Measurements from ENCODE around the gene CRYZL1. TPM values are rescaled to one million over a fixed set of nuclear protein-coding genes. Genes with fewer than 3 reads are reported as not detected.

Gene CRYZL1
- total RNA-seq, 2 experiments from 2014 or later = 28.6 to 30.5 TPM

DNA sequence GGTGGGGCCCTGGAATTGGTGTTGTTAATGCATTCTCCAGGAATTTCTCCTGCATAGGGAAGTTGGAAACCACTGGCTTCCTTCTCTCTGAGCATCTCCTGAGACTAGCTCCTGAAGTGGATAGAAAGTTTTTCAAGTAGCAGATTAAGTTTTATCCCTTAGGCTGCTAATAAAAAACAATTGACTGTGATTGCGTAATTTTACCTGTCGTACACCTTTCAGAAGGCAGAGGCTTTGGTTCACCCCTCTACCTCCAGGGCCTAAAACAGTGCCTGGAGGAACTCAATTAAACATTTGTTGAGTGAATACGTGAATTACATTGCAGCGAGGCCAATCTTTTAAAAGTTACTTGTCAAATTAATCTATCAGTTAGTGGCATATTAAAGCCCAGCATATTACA is 4.2 kb upstream of the CRYZL1 start:
- no peaks in the 10 kb centered on the region for H3K9me3 Mint-ChIP-seq
- H3K36me3 Mint-ChIP-seq (ENCODE audit: low read depth) = peaks cover 14% of the 10 kb centered on the region
- CTCF ChIA-PET = no interaction called here
- H3K4me1 Mint-ChIP-seq (ENCODE audit: low read depth) = peaks cover 23% of the 10 kb centered on the region
- TF ChIP-seq CTCF (IDR thresholded peaks at IDR 0.05) = no peak
- Histone ChIP-seq H3K4me3 (ENCODE audit: low read length) (no peak overlapping the region), H3K36me3 (ENCODE audit: insufficient read depth, low read length) (no peaks in the 10 kb centered on the region), H3K9me3 (ENCODE audit: control insufficient read depth in 1 of 2, insufficient read depth in 1 of 2, low read length in 2 of 2) (no peaks in the 10 kb centered on the region), H3K27me3 (ENCODE audit: control insufficient read depth in 1 of 2, insufficient read depth in 2 of 2, low read length in 2 of 2) (peaks cover 5 to 17% of the 10 kb centered on the region in 2 experiments), H3K4me1 (ENCODE audit: insufficient read depth, low read length) (peaks cover 16% of the 10 kb centered on the region), H3K27ac (ENCODE audit: low read depth in 1 of 2, low read length in 2 of 2) (no peak overlapping the region)
- intact Hi-C loops (cut with DNase I, micrococcal nuclease) = loop anchor here (10.0 kb wide), 3 partner anchors 249 to 429 kb away; partner anchors contain the start of genes ATP5PO (in 1 of the 2), MRPS6 (in 1 of the 2) and SLC5A3 (in 1 of the 2)
- DNase-seq (no peak), ATAC-seq (ENCODE audit: poor library complexity) (no peak)
- H3K4me3 Mint-ChIP-seq = no peak overlapping the region
- no peak overlapping the region for H3K27ac Mint-ChIP-seq
- peaks cover 13% of the 10 kb centered on the region for H3K27me3 Mint-ChIP-seq
- POLR2A ChIA-PET = no interaction called here

DNA sequence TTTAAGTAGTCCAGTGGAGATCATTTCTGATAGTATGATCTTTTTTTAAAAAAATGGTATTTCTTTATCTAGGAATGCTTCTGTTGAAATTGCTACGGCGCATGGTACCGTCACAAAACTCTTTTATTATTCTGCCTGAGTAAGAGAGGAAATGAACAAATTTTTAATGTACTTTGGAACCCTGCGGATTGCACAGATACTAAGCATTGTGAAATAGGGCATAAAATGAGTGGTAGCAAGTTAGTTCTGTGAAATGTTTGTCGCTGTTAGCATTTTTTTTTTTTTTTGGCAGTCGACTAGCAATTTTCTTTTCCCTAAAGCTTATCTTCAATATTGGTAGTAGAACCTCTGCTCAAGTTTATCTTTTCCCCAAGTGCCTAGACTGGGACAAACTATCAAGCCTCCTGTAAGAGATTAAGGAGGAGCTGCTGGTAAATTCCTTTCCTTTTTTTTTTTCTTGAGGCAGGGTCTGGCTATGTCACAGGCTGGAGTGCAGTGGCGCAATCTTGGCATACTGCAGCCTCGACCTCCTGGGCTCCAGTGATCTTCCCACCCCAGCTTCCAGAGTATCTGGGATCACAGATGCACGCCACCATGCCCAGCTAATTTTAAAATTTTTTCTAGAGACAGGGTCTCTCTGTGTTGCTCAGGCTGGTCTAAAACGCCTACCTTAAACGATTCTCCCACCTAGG is 3.0 kb upstream of the CRYZL1 start:
- peaks cover 18% of the 10 kb centered on the region for H3K4me1 ChIP-seq (ENCODE audit: insufficient read depth, low read length)
- no peaks in the 10 kb centered on the region for H3K9me3 Mint-ChIP-seq
- H3K4me1 Mint-ChIP-seq (ENCODE audit: low read depth) = peaks cover 23% of the 10 kb centered on the region
- no peaks in the 10 kb centered on the region for H3K9me3 ChIP-seq (ENCODE audit: control insufficient read depth in 1 of 2, insufficient read depth in 1 of 2, low read length in 2 of 2)
- TF ChIP-seq CTCF (IDR thresholded peaks at IDR 0.05) = no peak
- H3K4me3 ChIP-seq (ENCODE audit: low read length) = no peak overlapping the region
- DNase-seq (no peak), ATAC-seq (ENCODE audit: poor library complexity) (no peak)
- intact Hi-C loops (cut with DNase I, micrococcal nuclease) = loop anchor here (5.0 to 10.0 kb wide), 6 partner anchors 152 to 1252 kb away; partner anchors contain the start of genes ATP5PO (in 1 of the 2), DNAJC28 (in 1 of the 2), MRPS6 (in 1 of the 2) and RCAN1 (in 1 of the 2)
- peaks cover 14% of the 10 kb centered on the region for H3K36me3 Mint-ChIP-seq (ENCODE audit: low read depth)
- H3K27me3 Mint-ChIP-seq = peaks cover 13% of the 10 kb centered on the region
- H3K27ac ChIP-seq (ENCODE audit: low read depth in 1 of 2, low read length in 2 of 2) = no peak overlapping the region
- no peak overlapping the region for H3K27ac Mint-ChIP-seq
- H3K27me3 ChIP-seq (ENCODE audit: control insufficient read depth in 1 of 2, insufficient read depth in 2 of 2, low read length in 2 of 2) = peaks cover 5 to 17% of the 10 kb centered on the region in 2 experiments
- H3K4me3 Mint-ChIP-seq = peak overlapping the region; percentile 94
- CTCF ChIA-PET = interaction anchor here (0.6 kb wide), 1 partner anchor 670 kb away, joined by 3 read pairs; no protein-coding TSS in a partner anchor
- POLR2A ChIA-PET = no interaction called here
- no peaks in the 10 kb centered on the region for H3K36me3 ChIP-seq (ENCODE audit: insufficient read depth, low read length)

GRCh38 chr21:33643658-33644311 is 2.2 kb upstream of the CRYZL1 start:
- H3K4me1 ChIP-seq (ENCODE audit: insufficient read depth, low read length) = peaks cover 18% of the 10 kb centered on the region
- Mint-ChIP-seq H3K27ac (peak overlapping the region; percentile 31), H3K4me3 (peak overlapping the region; percentile 94), H3K36me3 (ENCODE audit: low read depth) (peaks cover 14% of the 10 kb centered on the region), H3K9me3 (no peaks in the 10 kb centered on the region), H3K4me1 (ENCODE audit: low read depth) (peaks cover 28% of the 10 kb centered on the region), H3K27me3 (peaks cover 13% of the 10 kb centered on the region)
- no peaks in the 10 kb centered on the region for H3K9me3 ChIP-seq (ENCODE audit: control insufficient read depth in 1 of 2, insufficient read depth in 1 of 2, low read length in 2 of 2)
- H3K4me3 ChIP-seq (ENCODE audit: low read length) = peak overlapping the region; percentile 58
- no peak for ATAC-seq (ENCODE audit: poor library complexity)
- ChIA-PET CTCF (interaction anchor here (0.6 kb wide), 1 partner anchor 669 kb away, joined by 3 read pairs; no protein-coding TSS in a partner anchor), POLR2A (no interaction called here)
- no peak overlapping the region for H3K27ac ChIP-seq (ENCODE audit: low read depth in 1 of 2, low read length in 2 of 2)
- peaks cover 5 to 17% of the 10 kb centered on the region in 2 experiments for H3K27me3 ChIP-seq (ENCODE audit: control insufficient read depth in 1 of 2, insufficient read depth in 2 of 2, low read length in 2 of 2)
- TF ChIP-seq CTCF (IDR thresholded peaks at IDR 0.05) = no peak
- no peaks in the 10 kb centered on the region for H3K36me3 ChIP-seq (ENCODE audit: insufficient read depth, low read length)
- intact Hi-C loops (cut with DNase I, micrococcal nuclease) = loop anchor here (2.0 to 10.0 kb wide), 8 partner anchors 55 to 1251 kb away; partner anchors contain the start of genes ATP5PO (in 1 of the 2), DNAJC28 (in 1 of the 2), DONSON (in 1 of the 2) and MRPS6 (in 1 of the 2)
- peak in 1 of 14 experiments; percentile 24 for DNase-seq
